Activated CD8-positive, alpha-beta memory T cell treated with anti-CD3 and anti-CD28 coated beads for 48 hours (primary cell): Measurements from ENCODE around the gene LTB4R.
"Not testable (repeated sequence)": the region's sequence is repeated elsewhere in the genome, so short reads cannot be mapped to it uniquely, and the experiment has no call there.

Experiments
- DNase-seq, 3 experiments: peaks; one replicate each; pipeline ENCODE4 v3.0.0-alpha.2; 2020; ENCODE audit warnings: low read depth in 2 of 3, low spot score in 2 of 3

The LTB4R gene

DNA sequence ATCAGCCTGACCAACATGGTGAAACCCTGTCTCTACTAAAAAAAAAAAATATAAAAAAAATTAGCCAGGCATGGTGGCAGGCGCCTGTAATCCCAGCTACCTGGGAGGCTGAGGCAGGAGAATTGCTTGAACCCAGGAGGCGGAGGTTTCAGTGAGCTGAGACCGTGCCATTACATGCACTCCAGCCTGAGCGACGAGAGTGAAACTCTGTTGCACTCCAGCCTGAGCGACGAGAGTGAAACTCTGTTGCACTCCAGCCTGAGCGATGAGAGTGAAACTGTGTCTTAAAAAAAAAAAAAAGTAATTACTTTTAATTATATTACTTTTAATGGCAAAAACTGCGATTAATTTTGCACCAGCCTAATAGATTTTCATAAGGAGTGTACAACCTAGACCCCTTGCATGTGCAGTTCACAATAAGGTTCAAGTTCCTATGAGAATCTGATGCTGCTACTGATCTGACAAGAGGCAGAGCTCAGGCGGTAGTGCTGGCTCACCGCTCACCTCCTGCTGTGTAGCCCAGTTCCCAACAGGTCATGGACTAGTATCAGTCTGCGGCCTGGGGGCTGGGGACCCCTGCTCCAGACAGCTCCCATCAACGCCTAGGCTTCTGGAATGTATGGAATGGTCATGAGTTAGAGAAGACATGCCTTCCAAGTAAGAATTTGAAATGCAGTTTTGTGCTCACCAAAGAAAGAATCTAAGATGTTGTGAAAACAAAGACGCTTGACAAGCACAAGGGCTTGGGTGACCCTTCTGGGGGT lies 10.1 kb downstream of the LTB4R start:
- DNase-seq = no peak

DNA sequence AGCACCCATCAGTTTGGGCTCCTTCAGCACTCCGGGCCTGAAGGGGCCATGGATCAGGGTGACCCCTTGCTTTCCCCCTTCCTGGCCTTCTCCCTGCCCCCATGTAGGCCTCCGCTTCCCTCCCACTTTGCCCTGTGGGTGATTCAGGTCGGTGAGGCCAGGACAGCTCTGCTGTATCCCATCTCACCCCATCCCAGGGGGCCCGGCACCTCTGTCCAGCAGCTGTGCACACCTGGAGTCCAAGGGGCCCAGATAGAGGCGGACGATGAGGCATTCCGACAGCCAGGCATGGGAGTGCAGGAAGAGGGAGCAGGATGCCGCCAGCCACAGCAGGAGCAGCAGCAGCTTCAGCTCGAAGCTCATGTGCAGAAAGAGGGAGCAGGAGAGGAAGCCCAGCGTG lies 11.4 kb downstream of the LTB4R start:
- no peak for DNase-seq

DNA sequence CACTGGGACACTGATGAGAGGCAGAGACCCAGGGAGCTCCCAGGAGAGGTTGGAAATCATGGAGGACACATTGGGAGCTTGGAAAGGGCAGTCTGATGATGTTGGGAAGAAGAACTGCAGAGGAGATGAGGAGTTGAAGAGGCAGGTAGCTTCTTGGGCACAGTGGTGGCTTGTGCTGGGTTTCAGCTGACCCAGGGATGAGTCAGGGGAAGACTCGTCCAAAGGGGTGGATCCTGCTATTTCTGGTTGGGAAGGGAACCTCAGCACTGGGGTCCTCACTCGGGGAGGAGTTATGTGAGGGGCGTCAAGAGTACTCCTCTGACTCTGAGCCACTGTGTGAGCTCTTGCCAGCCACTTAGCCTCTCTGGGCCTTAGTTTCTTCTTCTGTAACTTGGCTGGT lies 12.0 kb downstream of the LTB4R start:
- DNase-seq = no peak

DNA sequence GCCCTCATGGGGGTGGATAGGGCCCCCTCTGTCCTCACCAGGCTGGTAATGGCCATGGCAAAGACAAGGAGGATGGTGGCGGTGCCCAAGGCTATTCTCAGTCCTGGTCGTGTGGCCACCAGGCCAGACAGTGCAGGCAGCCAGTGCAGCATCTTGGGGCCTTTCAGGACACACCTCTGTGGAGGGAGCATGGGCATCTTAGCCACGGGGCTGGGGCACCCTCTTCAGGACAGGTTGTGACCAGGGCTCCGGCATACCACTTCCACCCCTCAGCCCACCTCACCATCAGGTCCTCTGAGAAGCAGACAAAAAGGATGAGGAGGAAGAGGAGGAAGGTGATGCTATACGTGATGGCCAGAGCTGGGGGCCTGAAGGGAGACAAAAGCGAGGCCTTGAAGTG lies 12.7 kb downstream of the LTB4R start:
- DNase-seq = no peak

GRCh38 chr14:24325041-24325530 lies 13.8 kb downstream of the LTB4R start:
- DNase-seq = no peak

DNA sequence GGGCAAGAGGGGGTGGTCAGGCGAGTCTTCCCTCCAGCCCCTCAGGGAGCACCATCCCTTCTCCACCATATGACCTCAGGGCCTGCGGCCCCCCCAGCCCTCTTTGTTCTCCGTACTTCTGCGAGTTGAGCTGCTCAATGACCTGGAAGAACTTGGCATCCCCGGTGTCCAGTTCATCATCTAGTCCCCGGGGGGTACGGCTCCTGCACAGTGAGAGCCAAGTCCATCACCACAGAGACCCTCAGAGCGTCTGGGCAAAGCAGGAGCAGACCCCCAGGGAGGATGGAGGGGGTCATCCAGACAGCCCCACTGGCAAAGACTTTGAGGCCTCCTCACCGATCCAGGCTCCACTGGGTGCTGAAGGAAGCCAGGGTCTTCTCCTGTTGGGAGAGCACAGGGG lies 14.7 kb downstream of the LTB4R start:
- DNase-seq = no peak

DNA sequence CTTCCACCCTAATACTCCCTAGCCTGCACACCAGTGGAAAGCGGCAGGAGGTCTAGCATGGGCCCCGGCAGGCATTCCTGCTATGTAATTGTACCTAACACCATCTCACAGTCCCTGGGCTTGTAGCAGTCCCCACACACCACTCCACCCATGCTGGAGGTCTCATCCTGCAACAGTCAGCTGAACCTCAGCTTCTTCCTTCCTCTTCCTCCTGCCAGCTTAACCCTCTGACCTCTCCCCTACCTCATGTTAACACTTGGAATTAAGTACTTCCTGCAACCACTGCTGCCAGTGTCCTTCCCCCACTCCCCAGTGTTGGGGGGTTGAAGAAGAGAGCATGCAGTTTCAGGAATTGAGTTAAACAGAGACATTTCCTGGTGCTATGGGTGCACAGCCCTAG lies 16.0 kb downstream of the LTB4R start:
- no peak for DNase-seq

GRCh38 chr14:24327914-24328313 lies 16.6 kb downstream of the LTB4R start:
- not testable (repeated sequence) for DNase-seq

DNA sequence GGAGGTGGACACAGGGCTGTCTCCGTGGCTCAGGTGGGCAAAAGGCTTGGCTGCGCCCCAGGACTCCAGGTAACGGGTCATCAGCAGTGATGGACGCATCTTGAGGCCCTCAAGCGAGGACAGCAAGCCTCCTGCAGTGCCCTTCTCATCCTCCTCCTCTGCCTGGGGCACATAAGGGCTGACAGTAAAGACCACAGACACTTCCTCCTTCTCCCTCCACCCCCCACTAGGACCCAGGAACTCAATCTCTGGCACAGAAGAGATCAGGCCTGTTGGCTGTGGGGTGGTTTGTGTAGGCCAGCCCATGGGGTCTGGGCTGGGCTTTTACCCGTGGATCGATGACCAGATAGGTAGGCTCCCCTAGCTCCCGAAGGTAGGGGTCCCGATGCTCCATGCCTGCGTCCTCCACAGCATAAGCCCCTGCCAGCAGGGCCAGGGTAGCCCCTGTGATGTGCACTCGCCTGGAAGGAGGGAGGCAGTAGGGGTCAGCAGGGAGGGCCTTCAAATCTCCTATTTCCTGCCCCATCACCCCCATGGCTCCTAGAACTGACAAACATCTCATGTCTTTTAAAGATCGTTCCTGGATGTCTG lies 17.9 kb downstream of the LTB4R start:
- no peak for DNase-seq

DNA sequence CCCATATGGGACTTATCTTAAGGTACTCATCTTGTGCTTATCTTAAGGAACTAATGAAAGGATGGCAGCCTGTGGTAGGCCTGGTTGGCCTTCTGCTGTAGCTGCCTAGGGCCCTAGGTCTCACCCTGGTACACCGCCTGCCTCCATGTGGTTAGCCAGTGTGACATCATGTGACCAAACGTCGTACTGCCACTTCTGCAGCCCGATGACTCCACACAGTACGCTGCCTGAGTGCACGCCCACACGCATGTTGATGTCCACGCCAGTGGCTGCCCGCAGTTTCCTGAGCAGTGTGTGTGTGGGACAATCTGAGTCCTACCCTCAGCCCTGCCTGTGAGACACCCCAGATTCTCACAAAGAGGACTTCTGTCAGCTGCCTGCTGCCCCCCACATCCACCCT lies 18.4 kb downstream of the LTB4R start:
- DNase-seq = peak in 1 of 3 experiments; percentile 52

- no peak for DNase-seq
Observed at GRCh38 chr14:24330973-24331674, 19.8 kb downstream of the LTB4R start.

DNA sequence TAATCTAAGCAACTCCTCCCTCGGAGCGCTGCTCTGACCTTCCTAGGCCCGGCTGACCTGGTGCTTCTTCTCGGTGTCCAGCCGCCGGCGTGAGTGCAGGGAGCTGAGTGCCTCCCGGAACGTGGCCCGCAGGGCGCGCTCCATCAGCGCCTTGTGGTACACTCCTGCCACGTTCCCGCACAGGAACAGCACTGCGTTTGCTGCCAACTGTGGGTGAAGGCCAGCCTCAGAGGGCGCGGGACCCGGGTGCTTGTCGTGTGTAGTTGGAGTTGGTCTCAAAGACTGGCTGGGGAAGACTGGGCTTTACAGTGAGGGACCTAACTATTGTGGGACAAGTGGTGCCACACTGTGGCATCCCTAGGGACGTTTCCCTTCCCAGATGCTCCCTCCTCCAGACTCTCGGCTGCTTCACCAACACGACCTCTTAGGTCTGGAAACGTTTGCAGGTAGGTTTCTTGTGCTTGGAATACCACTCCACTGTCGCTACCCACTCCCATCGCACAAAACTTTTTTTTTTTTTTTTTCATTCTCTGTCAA lies 20.5 kb downstream of the LTB4R start:
- DNase-seq = no peak

GRCh38 chr14:24332268-24332993 lies 21.1 kb downstream of the LTB4R start:
- peak in 1 of 3 experiments; percentile 55 for DNase-seq

DNA sequence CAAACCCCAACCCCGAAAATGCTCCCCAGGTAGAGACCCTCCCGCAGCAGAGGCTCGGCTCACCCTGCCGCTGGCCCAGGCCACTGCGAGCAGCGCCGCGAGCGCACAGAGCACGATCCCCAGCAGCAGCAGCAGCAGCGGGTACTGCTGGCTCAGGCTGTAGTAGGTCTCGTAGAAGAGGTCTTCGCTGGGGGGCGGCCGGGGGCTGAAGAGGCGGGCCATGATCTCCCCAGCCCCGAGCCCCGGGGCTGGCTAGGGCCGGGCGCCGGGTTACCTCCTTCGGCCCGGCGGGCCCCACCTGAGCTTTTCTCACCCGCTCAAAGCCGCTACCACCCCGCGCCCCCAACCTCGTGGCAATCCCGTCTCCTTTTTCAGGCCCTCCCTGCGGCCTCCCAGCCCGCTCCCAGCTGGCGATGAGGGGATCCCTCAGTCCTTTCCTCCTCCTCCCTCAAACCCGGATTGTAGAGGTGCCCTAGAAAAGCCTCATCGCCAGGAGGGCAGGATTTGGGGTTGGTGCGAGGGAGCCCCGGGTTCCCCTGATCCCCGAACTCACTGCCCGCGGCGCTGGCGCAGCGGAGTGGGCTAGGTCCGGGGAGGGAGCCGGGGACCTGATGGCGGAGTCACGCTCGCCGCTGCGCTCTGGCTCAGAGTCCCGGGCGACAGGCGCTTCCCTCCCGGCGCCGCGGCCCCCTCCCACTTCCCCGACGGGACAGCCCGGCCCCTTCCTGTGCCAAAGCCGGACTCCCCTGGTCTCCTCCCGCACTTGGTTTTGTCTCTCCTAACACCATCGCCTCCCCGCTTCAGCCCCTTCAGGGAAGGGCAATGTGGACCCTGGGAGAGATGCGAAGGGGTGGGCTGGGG lies 23.4 kb downstream of the LTB4R start, which contains the start of gene ADCY4:
Gene ADCY4 (minus strand): TSS at position 641 of the 861 bp plus-strand sequence. CDS start 419 bp downstream, at position 222.
- DNase-seq = no peak

DNA sequence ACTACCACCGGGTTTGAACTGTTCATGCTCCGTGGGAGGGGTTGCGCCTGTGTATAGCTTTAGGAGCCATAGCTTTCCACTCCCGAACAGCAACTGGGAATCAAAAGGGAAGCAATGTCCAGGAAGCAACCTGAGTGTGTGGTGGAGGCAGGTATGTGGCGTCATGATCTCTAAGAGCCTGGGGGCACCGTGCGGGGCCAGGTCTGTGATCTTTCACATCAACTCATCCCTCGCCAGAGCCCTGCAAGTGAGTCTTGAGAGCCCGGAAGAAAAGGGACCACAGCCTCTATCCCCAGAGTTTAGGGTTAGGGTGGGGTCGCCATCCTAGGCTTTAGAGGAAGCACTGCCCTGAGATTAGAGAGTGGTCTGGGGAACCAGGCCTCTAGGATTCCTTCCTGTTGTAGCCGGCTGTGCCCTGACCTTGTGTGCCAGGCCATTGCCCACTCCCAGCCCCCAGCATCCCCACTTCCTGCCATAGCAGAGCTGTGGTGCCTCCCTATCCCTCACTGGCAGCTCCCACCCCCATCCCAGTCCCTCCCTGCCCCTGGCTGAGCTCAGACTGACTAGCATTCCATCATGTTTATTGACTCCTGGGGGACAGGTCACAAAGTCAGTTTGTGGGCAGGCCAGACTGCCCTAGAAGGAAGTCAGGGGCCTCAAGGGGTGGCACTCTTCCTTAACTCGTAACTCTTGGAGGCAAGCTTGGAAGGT lies 24.3 kb downstream of the LTB4R start:
- DNase-seq = no peak

DNA sequence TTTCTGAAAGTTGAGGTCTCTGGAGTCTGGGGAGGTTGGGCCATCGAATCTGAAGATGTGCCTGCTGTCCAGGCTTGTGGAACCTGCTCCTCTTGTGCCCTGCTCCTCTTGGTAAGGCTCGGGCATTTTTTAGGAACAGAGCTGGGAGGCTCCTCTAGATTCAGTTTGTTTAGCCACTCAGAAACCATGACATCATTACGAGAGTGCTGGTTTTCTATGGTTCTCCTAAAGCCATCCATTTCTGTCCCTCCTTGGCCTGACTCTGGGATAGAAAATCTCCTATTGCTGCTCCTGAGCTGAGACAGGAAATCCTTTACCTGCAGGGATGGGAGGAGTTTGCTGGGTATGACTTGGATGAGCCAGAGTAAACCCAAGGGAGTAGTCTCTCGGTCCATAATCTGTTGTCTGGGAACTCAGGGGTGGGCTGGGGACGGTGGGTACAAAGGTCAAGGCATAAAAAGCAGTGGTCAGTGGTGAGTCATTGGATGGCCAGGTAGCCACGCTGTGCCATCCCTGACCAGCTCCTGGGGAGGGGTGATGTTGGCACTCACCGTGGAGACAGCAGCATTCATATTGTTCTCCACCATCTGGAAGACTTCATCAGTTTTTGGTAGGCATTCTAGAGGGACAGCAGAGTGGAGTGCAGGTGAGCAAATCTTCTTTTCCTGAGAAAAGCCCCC lies 26.0 kb downstream of the LTB4R start:
- DNase-seq = no peak

- no peak for DNase-seq
Observed at GRCh38 chr14:24337824-24338175, 26.5 kb downstream of the LTB4R start.

- DNase-seq = no peak
Observed at GRCh38 chr14:24338843-24339242, 27.5 kb downstream of the LTB4R start.
